ENCODE data around the gene CCDC184. TPM values are rescaled to one million over a fixed set of nuclear protein-coding genes. Genes with fewer than 3 reads are reported as not detected.
"Not testable (repeated sequence)": the region's sequence is repeated elsewhere in the genome, so short reads cannot be mapped to it uniquely, and the experiment has no call there.

Gene CCDC184
- polyA plus RNA-seq (ENCODE audit: insufficient read length in 12 of 12): 1 to 10 TPM in 10 of 12 donors, not detected in 2; 1.1 to 5.0 (median 2.3) TPM
- long read RNA-seq, donor 1, transcript CCDC184-201 (1 exons, 2,343 nt): major isoform, 8 of 8 reads
- long read RNA-seq, donor 1, partial matches to known transcripts: 0 of 8 reads
- long read RNA-seq, donor 1, other reads (novel, unspliced or antisense): 0 of 8 reads
- long read RNA-seq, donor 2: 0 reads
- long read RNA-seq, donor 3, partial matches to known transcripts: 0 of 2 reads
- long read RNA-seq, donor 3, other reads (novel, unspliced or antisense): 0 of 2 reads
- long read RNA-seq, donor 4, partial matches to known transcripts: 0 of 1 reads
- long read RNA-seq, donor 4, other reads (novel, unspliced or antisense): 0 of 1 reads
- long read RNA-seq, donor 5: 0 reads
- long read RNA-seq, donor 6: 0 reads
- long read RNA-seq, donor 7, partial matches to known transcripts: 0 of 2 reads
- long read RNA-seq, donor 7, other reads (novel, unspliced or antisense): 0 of 2 reads
- long read RNA-seq, donor 8, partial matches to known transcripts: 0 of 4 reads
- long read RNA-seq, donor 8, other reads (novel, unspliced or antisense): 0 of 4 reads
- long read RNA-seq, donor 9, partial matches to known transcripts: 0 of 1 reads
- long read RNA-seq, donor 9, other reads (novel, unspliced or antisense): 0 of 1 reads
- long read RNA-seq, donor 10, transcript CCDC184-201 (1 exons, 2,343 nt): major isoform, 9 of 9 reads
- long read RNA-seq, donor 10, partial matches to known transcripts: 0 of 9 reads
- long read RNA-seq, donor 10, other reads (novel, unspliced or antisense): 0 of 9 reads
- long read RNA-seq, donor 11, transcript CCDC184-201 (1 exons, 2,343 nt): major isoform, 5 of 5 reads
- long read RNA-seq, donor 11, partial matches to known transcripts: 0 of 5 reads
- long read RNA-seq, donor 11, other reads (novel, unspliced or antisense): 0 of 5 reads

GRCh38 chr12:48183091-48183875, at the start of gene CCDC184:
CCDC184 (plus strand) TSS chr12:48183644; CDS start chr12:48184123, 479 bp downstream.
- DNase-seq: peak; percentile 73

GRCh38 chr12:48135027-48135426, 48.4 kb upstream of the CCDC184 start:
- no peak for DNase-seq

GRCh38 chr12:48142818-48143674, 40.4 kb upstream of the CCDC184 start:
- DNase-seq: no peak

- DNase-seq: no peak
Observed at GRCh38 chr12:48143898-48144297, 39.5 kb upstream of the CCDC184 start.

- no peak for DNase-seq
Observed at GRCh38 chr12:48145981-48146380, 37.5 kb upstream of the CCDC184 start.

GRCh38 chr12:48151103-48151771, 32.2 kb upstream of the CCDC184 start:
- DNase-seq: no peak

GRCh38 chr12:48155786-48156185, 27.7 kb upstream of the CCDC184 start:
- not testable (repeated sequence) for DNase-seq

GRCh38 chr12:48156652-48157017, 26.8 kb upstream of the CCDC184 start:
- no peak for DNase-seq

GRCh38 chr12:48157018-48157888, 26.2 kb upstream of the CCDC184 start, which contains the start of gene ASB8:
ASB8 (minus strand) TSS chr12:48157515; CDS start chr12:48153496, 4,019 bp downstream.
- peak; percentile 100 for DNase-seq

GRCh38 chr12:48157889-48158370, 25.5 kb upstream of the CCDC184 start:
- DNase-seq: no peak

GRCh38 chr12:48160046-48160445, 23.4 kb upstream of the CCDC184 start:
- no peak for DNase-seq

- no peak for DNase-seq
Observed at GRCh38 chr12:48160807-48161206, 22.6 kb upstream of the CCDC184 start.

- no peak for DNase-seq
Observed at GRCh38 chr12:48163150-48163747, 20.2 kb upstream of the CCDC184 start.

GRCh38 chr12:48164451-48164850, 19.0 kb upstream of the CCDC184 start:
- no peak for DNase-seq

GRCh38 chr12:48165089-48165981, 18.1 kb upstream of the CCDC184 start:
- peak; percentile 55 for DNase-seq

GRCh38 chr12:48169011-48169410, 14.4 kb upstream of the CCDC184 start:
- DNase-seq: no peak

Data from muscle of arm (tissue), 14 donors.